Activated naive CD4-positive, alpha-beta T cell (primary cell): ENCODE data around the gene RPL39L.

Source experiments
- DNase-seq, 4 experiments: peaks; one replicate each; lab custom pipeline; 2025; lab: John Stamatoyannopoulos, UW

The RPL39L gene

DNA sequence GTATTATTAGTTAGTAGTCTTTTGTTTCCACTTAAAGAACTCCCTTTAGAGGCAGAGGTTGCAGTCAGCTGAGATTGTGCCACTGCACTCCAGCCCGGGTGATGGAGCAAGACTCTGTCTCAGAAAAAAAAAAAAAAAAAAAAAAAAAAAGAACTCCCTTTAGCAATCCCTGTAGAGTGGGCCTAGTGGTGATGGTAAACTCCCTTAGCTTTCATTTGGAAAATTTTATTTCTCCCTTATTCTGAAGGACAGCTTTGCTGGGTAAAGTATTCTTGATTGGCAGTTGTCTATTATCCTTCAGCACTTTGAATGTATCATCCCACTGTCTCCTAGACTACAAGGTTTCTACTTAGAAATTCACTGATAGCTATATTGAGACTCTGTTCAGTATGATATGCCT, 46.0 kb downstream of the RPL39L start:
- no peak for DNase-seq

GRCh38 chr3:187088701-187089100, 50.6 kb downstream of the RPL39L start:
- no peak for DNase-seq

DNA sequence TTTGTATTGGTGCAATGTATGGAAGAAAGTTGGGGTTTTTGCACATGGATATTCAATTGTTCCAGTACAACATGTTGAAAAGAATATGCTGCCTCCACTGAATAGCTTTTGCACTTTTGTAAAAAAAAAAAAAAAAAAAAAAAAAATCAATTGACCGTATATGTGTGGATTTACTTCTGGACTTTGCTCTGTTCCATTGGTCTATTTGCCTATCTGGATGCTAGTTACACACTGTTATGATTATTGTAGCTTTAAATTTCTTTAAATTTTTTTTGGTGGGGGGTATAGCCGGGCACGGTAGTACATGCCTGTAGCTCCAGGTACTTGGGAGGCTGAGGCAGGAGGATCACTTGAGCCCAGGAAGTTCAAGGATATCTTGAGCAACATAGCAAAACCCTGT, 52.5 kb downstream of the RPL39L start:
- DNase-seq = no peak

- no peak for DNase-seq
Observed at GRCh38 chr3:187085933-187086332, 53.4 kb downstream of the RPL39L start.

- DNase-seq = no peak
Observed at GRCh38 chr3:187085021-187085666, 54.2 kb downstream of the RPL39L start.

DNA sequence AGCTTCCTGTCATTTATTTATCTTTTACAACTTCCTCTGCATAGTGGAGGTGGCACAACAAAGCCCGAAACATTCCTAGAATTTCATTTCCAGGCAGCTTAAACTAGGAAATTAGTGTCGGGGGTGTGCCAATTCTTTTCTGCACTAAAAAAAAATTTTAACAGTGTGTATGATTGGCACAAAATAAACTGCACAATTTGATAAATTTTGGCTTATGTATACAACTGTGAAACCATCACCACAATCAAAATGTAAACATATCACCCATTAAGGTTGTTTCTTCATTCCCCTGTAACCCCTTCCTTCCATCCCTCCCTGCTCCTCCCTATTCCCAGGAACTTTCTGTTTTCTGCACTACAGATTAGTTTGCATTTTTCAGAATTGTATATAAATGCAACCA, 54.7 kb downstream of the RPL39L start:
- DNase-seq = no peak

DNA sequence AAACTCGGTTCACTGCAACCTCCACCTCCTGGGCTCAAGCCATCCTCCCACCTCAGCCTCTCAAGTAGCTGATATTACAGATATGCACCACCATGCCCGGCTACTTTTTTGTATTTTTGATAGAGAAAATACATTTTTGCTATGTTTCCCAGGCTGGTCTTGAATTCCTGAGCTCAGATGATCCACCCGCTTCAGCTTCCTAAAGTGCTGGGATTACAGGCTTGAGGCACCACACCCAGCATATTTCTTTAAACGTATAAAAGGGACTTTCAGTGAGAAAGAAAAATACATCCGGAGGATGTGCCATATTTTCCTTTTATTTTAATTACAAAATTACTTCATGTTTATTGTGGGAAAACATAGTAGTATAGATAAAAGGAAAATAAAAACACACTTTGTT, 55.2 kb downstream of the RPL39L start:
- no peak for DNase-seq

GRCh38 chr3:187082758-187083375, 56.4 kb downstream of the RPL39L start:
- DNase-seq = no peak

DNA sequence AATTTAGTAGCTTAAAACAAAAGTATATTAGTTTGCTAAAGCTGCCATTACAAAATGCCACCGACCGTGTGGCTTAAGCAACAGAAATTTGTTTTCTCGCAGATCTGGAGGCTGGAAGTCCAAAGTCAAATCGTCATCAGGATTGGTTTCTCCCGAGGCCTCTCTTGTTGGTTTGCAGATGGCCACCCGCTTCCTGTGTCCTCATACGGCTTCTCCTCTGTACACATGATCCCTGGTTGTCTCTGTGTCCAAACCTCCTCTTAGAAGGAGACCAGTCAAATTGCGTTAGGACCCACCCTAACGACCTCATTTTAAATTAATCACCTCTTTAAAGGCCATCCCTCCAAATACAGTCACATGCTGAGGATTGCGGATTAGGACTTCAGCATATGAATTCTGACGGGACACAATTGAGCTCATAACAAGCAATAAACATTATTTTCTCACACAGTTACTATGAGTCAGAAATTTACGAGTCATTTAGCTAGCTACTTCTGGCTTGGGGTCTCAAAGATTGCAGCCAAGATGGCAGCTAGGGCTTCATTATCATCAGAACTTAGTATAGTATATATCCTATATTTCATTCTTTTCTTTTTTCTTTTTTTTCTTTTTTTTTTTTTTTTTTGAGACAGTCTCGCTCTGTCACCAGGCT, 58.4 kb downstream of the RPL39L start:
- no peak for DNase-seq

DNA sequence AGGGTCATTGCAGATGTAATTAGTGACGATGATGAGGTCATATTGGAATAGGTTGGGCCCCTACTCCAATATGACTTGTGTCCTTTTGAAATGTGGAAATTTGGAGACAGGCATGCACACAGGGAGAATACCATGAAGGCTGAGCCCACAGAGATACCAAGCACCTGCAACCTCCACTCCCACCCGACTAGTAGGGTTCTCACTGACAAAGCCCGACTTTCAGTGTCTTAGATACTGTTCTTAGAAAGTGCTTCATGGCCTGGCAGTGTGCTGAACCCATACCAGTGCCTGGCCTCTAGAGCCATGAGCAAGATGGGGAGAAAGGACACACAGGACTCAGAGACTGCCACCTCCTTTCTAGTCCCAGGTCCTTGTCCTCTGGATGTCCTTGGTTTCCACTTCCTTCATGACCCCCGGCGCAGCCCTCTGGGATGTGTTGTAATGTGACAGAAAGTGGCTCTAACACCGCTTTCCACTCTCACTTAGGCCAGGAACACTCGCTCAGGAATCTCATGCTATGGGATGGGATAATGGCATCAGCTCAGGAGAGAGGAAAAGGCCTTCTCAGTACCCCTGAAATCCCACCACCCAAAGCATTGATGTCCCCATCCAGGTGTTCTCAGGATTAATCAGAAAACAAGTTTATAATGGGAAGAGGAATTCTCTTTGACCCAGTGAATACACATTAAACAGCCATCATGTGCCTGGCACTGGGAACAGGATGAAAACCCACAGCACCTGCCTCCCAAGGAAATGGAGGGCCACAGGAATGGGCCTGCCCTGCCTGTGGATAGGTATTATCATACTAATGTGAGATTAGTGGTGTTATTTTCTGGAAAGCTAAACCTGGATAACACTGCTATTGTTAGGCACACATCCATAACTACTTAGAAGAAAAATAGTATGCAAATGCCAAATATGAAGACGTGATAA, 59.9 kb downstream of the RPL39L start:
- no peak for DNase-seq

DNA sequence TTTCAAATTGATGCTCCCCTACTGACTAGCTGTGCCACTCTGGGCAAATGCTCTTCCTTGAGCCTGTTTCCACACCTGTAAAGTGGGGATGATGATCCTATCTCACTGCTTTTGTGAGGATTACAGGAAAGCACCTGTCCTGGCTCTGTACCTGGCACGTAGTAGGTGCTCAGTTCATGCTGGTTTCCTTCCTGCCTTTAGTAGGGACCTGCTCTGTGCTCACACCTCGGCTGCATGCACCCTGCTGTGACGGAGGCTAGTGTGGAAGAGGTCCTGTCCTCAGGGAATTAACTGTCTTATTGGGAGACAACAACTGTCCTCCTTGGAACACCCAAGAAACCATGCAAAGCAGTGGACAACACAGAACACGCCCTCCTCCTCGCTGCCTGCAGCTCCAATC, 61.8 kb downstream of the RPL39L start:
- no peak for DNase-seq

GRCh38 chr3:187077085-187077484, 62.2 kb downstream of the RPL39L start:
- DNase-seq = no peak

DNA sequence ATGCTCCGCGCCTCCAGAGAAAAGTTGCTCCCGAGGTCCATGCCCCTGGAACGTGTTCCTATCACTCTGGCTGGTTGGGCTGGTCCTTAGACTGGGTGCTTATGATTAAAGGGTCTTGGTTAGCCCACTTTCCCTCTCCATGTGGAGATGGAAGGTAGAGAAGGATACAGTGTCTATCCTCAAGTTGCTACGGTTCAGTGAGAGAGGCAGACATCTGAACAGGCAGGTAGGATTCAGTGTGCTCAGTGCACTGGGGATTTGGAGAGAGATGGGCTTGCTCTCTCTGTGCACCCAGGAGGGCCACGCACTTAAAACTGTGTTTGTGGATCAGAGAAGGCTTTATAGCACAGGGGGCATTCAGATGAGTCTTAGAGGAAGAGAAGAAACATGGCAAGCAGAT, 63.0 kb downstream of the RPL39L start:
- no peak for DNase-seq

DNA sequence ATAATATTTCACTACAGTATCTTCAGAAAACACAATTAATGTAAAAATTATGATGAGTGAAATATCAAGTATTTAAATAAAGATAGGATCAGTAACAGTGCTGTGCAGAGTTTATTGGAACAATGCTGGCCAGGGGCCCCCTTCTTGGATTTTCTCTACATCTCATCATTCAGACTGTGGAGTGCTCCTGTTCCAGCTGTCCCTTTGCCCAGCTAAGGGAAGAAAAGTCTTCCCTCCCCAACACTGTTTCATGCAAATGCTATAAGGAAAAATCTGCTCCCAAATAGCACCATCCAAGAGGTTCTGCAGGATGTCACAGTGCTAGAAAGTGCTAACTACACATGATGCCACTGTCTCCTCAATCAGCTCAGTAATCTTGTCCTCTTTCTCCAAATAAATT, 64.5 kb downstream of the RPL39L start:
- no peak for DNase-seq

DNA sequence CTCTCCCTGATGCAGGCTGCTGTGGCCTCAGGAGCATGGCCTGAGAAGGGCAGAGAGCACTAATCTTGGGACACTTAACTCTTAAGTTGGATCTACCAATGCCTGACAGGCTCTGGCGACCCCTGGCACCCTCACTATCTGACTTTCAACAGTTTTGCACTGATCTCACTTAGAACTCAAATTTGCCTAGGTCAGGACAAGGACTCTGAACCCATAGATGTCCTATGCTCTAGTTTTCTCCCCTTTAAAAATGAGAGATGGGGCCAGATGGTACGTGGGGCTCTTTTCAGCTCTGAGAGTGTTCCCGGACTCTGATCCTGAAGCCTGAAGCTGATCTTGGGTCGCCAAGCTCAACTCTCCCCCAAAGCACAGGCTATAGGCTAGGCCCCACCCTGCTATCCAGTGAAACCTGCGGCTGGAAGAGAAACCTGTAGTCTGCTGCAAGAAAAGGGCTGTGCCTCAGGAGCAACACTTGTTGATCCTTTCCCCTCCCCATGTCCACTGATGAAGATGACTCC, 65.7 kb downstream of the RPL39L start:
- no peak for DNase-seq

DNA sequence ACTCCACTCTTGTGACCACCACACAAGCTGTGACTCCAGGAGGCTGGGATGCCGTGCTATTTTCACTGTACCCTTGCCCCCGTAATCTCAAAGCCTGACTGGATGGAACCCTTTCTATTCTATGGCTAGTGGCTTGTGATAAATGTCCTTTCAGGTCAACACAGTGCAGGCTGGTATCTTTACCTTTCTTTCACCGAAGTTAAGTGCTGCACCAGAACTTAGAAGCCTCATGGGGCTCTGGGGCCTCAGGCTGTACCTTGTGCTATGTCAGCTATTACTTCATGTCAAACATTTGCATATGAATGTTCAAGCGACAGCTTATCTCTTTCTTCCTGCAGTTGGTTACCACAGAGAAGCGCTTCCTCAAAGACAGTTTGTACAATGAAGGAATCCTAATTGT, 66.8 kb downstream of the RPL39L start:
- no peak for DNase-seq

GRCh38 chr3:187072102-187072501, 67.2 kb downstream of the RPL39L start:
- DNase-seq = no peak
